K562 (cell line): ENCODE data around the gene COPS6. TPM values are rescaled to one million over a fixed set of nuclear protein-coding genes. Genes with fewer than 3 reads are reported as not detected.

Experiments
- ATAC-seq: fragments of 200-7000 bp; cut with Tn5 transposase; 3 replicates; pipeline ENCODE4 v1.9.1; 2020; ENCODE audit warnings: moderate library complexity
- BruUV-seq: library from RNA; stranded (reverse); fragments of 400-500 nt; replicated peaks from 2 replicates; lab custom pipeline; 2021; lab: Mats Ljungman, UMichigan
- CTCF ChIA-PET: fragments of 300-600 bp; formaldehyde crosslinking; extraction: SDS; loops from one replicate; lab custom pipeline; 2021; ENCODE audit warnings: low intra/inter-chr PET ratio; lab: Yijun Ruan, JAX
- POLR2A ChIA-PET: fragments of 300-600, 350-650 bp; sonication (Branson Sonifier 250); formaldehyde crosslinking; extraction: SDS; loops from one replicate; lab custom pipeline; 2021; ENCODE audit warnings: antibody characterized with exemption, inconsistent platforms; lab: Yijun Ruan, JAX
- DNase-seq, 4 experiments: peaks; one replicate each; pipeline versions ENCODE4 v3.0.0 to v3.0.0-alpha.2; 2011 to 2018; ENCODE audit warnings: low spot score in 3 of 4, mixed read lengths in 3 of 4; ENCODE audit errors: extremely low read depth in 1 of 4
- FAIRE-seq: peaks from 2 replicates; lab custom pipeline; 2011; peaks lifted over from hg19 to GRCh38; lab: Jason Lieb, UNC
- H2AFZ ChIP-seq: 2 replicates; pipeline ENCODE4 v1.6.0; 2011; ENCODE audit warnings: low read depth, low read length, control low read depth, inconsistent platforms
- H3K27ac ChIP-seq: fragments of 200-600 bp; 3 replicates; pipeline ENCODE4 v1.8.0; 2011; ENCODE audit warnings: low read depth, mild to moderate bottlenecking, control low read depth, inconsistent platforms, low read length, moderate library complexity, mixed read lengths; ENCODE audit errors: extremely low read depth
- H3K27me3 ChIP-seq, 2 experiments: fragments of 300-600 bp in 1 of 2; 2 replicates in 1 of 2; 3 replicates in 1 of 2; pipeline versions ENCODE4 v1.6.0 to v1.8.0; 2011; ENCODE audit warnings: inconsistent platforms in 2 of 2, low read length in 2 of 2, mild to moderate bottlenecking in 1 of 2, mixed read lengths in 1 of 2, moderate library complexity in 1 of 2; ENCODE audit not compliant: control insufficient read depth in 2 of 2, insufficient read depth in 2 of 2
- H3K36me3 ChIP-seq: fragments of 300-600 bp; 3 replicates; pipeline ENCODE4 v1.8.0; 2011; ENCODE audit warnings: mild to moderate bottlenecking, low read length, inconsistent platforms; ENCODE audit not compliant: control insufficient read depth, insufficient read depth
- H3K4me1 ChIP-seq, 2 experiments: fragments of 200-600 bp in 1 of 2; replicated peaks in 1 of 2; 2 replicates in 1 of 2; 3 replicates in 1 of 2; pipeline versions ENCODE4 v1.5.1 to v1.8.0; 2011; ENCODE audit warnings: inconsistent platforms in 2 of 2, low read length in 2 of 2, mild to moderate bottlenecking in 1 of 2, mixed read lengths in 1 of 2, moderate library complexity in 1 of 2; ENCODE audit not compliant: control insufficient read depth in 2 of 2, insufficient read depth in 2 of 2
- H3K4me2 ChIP-seq: 2 replicates; pipeline ENCODE4 v1.6.1; 2011; ENCODE audit warnings: low read length, control low read depth, inconsistent platforms, mixed read lengths; ENCODE audit not compliant: insufficient read depth
- H3K4me3 ChIP-seq: fragments of 200-600 bp; sonication (generic), shearing (Covaris generic); 2 replicates; pipeline ENCODE4 v1.5.1; 2016; ENCODE audit warnings: control low read depth, inconsistent platforms
- H3K79me2 ChIP-seq: fragments of 200-600 bp; 3 replicates; pipeline ENCODE4 v1.8.0; 2011; ENCODE audit warnings: low read length, inconsistent platforms; ENCODE audit not compliant: control insufficient read depth, insufficient read depth
- H3K9ac ChIP-seq, 2 experiments: 2 replicates each; pipeline versions ENCODE4 v1.6.0 to v1.6.1; 2011; ENCODE audit warnings: low read depth in 2 of 2, low read length in 2 of 2, control low read depth in 1 of 2, inconsistent platforms in 1 of 2, mild to moderate bottlenecking in 1 of 2, mixed read lengths in 1 of 2; ENCODE audit not compliant: insufficient read depth in 1 of 2
- H3K9me1 ChIP-seq: one replicate; pipeline ENCODE4 v1.6.0; 2011; ENCODE audit warnings: inconsistent platforms, mild to moderate bottlenecking, low read length, moderate library complexity; ENCODE audit not compliant: control insufficient read depth, insufficient read depth
- H3K9me3 ChIP-seq: replicated peaks from 2 replicates; pipeline ENCODE4 v1.5.1; 2011; ENCODE audit warnings: low read depth, low read length, inconsistent platforms; ENCODE audit not compliant: control insufficient read depth, insufficient read depth
- H4K20me1 ChIP-seq: replicated peaks from 2 replicates; pipeline ENCODE4 v1.6.1; 2011; ENCODE audit warnings: low read length, inconsistent platforms, mixed read lengths; ENCODE audit not compliant: control insufficient read depth, insufficient read depth
- BRD4 ChIP-seq: fragments of 200-600 bp; sonication (generic); IDR thresholded peaks from 2 replicates; pipeline ENCODE4 v1.6.1; 2017; ENCODE audit warnings: inconsistent platforms
- C11orf30 ChIP-seq: fragments of 450-650 bp; IDR thresholded peaks from 2 replicates; pipeline ENCODE4 v1.6.1; 2016; ENCODE audit warnings: low read depth, mild to moderate bottlenecking
- NFE2 ChIP-seq: IDR thresholded peaks from 2 replicates; pipeline ENCODE4 v1.6.1; 2014; ENCODE audit warnings: antibody characterized with exemption, low read depth
- WGBS: fragments of 100-300 bp; shearing (Covaris generic); methylation state at CpG from one replicate; pipeline ENCODE4 v1.1.6; 2016; ENCODE audit warnings: low coverage, mixed read lengths; ENCODE audit not compliant: insufficient coverage; ENCODE audit errors: missing lambda C conversion rate; 5-methylcytosine and 5-hydroxymethylcytosine counted together
- in situ Hi-C: fragments of 300-500 bp; cut with MboI; formaldehyde crosslinking; loops from 4 replicates; pipeline ENCODE4 v1.15.0; 2018; ENCODE audit warnings: inconsistent platforms, mixed read lengths
- intact Hi-C: fragments of 100-400 bp; cut with micrococcal nuclease; formaldehyde crosslinking; loops from 2 replicates; pipeline ENCODE4 v1.14.2; 2022
- polyA plus RNA-seq, 8 experiments: library from polyadenylated mRNA; depleted of rRNA in 4 of 8; stranded (reverse) in 5 of 8; unstranded in 3 of 8; fragments of >200 nt; fragmentation: Nextera tagmentation in 2 of 8; fragmentation: Illumina TruSeq in 1 of 8; extraction: Ambion mirVana in 2 of 8; extraction: Trizol in 1 of 8; gene quantifications; 2 replicates each; pipeline versions ENCODE4 v1.2.1 to v1.2.3, GENCODE V29; 2011 to 2014; ENCODE audit warnings: inconsistent platforms in 1 of 8, missing spikeins in 1 of 8
- total RNA-seq, 7 experiments: library from RNA; depleted of rRNA in 6 of 7; stranded (reverse); fragments of >200 nt in 6 of 7; fragmentation: Illumina TruSeq in 2 of 7; extraction: Trizol in 2 of 7; gene quantifications; 2 replicates each; pipeline versions ENCODE4 v1.2.1 to v1.2.3, GENCODE V29; 2011 to 2021; ENCODE audit warnings: low replicate concordance in 1 of 7
- TF ChIP-seq, protein P1 (sequence below): IDR thresholded peaks from 2 replicates; pipeline ENCODE4 v1.6.1; 2016; ENCODE audit warnings: missing genetic modification characterization, missing compliant biosample characterization

COPS6 gene
- total and polyA plus RNA-seq, 9 of the 15 experiments (the other 6 are each of a cell fraction or from before 2014, with no cell fraction given), result 63.0 to 331 (median 168) TPM

- POLR2A ChIA-PET, result interaction anchor here (1.4 to 1.7 kb wide), 2 partner anchors 10 to 11 kb away, joined by 4 to 5 read pairs; partner anchors contain the start of gene MBLAC1
- TF ChIP-seq, protein P1, sequence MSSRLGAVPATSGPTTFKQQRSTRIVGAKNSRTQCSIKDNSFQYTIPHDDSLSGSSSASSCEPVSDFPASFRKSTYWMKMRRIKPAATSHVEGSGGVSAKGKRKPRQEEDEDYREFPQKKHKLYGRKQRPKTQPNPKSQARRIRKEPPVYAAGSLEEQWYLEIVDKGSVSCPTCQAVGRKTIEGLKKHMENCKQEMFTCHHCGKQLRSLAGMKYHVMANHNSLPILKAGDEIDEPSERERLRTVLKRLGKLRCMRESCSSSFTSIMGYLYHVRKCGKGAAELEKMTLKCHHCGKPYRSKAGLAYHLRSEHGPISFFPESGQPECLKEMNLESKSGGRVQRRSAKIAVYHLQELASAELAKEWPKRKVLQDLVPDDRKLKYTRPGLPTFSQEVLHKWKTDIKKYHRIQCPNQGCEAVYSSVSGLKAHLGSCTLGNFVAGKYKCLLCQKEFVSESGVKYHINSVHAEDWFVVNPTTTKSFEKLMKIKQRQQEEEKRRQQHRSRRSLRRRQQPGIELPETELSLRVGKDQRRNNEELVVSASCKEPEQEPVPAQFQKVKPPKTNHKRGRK (tag), result no peak
- 0 out of 2 replicates have a peak, but pooled peaks have one; percentile 35 for TF ChIP-seq NFE2
- TF ChIP-seq C11orf30, result 0 out of 2 replicates have a peak, but pooled peaks have one; percentile 6
- TF ChIP-seq BRD4, result no peak
- CTCF ChIA-PET, result interaction anchor here (0.6 kb wide), 1 partner anchor 74 kb away, joined by 3 read pairs; no protein-coding TSS in a partner anchor
Observed at GRCh38 chr7:100137851-100138760, 49.3 kb downstream of the COPS6 start.

More at GRCh38 chr7:100137851-100138760, 49.3 kb downstream of the COPS6 start:
- 37% methylated on average over 13 of the region's 13 CpGs for WGBS
- H3K4me2 ChIP-seq, result no peak overlapping the region
- H3K9me3 ChIP-seq, result no peaks in the 10 kb centered on the region
- H3K9ac ChIP-seq, result no peak overlapping the region
- no peaks in the 10 kb centered on the region for H4K20me1 ChIP-seq
- H3K36me3 ChIP-seq, result no peaks in the 10 kb centered on the region
- in situ Hi-C loops (no loop called here), intact Hi-C loops (no loop called here)
- H3K79me2 ChIP-seq, result no peaks in the 10 kb centered on the region
- peaks cover 11 to 18% of the 10 kb centered on the region in 2 experiments; a peak in 4 of 5 replicates for H3K27me3 ChIP-seq
- no peak overlapping the region for H3K27ac ChIP-seq
- no peaks in the 10 kb centered on the region for H3K9me1 ChIP-seq
- ATAC-seq, result peak; percentile 57
- no peak overlapping the region for H2AFZ ChIP-seq
- no TSS peak for BruUV-seq
- no peak for FAIRE-seq
- H3K4me3 ChIP-seq, result no peak overlapping the region
- DNase-seq, result peak in 1 of 4 experiments; percentile 8
- H3K4me1 ChIP-seq, result no peaks in the 10 kb centered on the region
